ENCODE results near the gene SIAE. TPM values are rescaled to one million over a fixed set of nuclear protein-coding genes. Genes with fewer than 3 reads are reported as not detected.
A peak's percentile ranks its signal among the peaks of the same experiment; 100 is the strongest.

Gene SIAE
- total RNA-seq, 1 donor from 2014 or later = 5.3 TPM

GRCh38 chr11:124591430-124591829 is 82.1 kb downstream of the SIAE start:
- Mint-ChIP-seq H3K9me3 (no peaks in the 10 kb centered on the region), H3K4me3 (no peak overlapping the region), H3K36me3 (ENCODE audit: low read depth) (no peaks in the 10 kb centered on the region), H3K4me1 (no peaks in the 10 kb centered on the region), H3K27me3 (ENCODE audit: low read depth) (peaks cover 41% of the 10 kb centered on the region), H3K27ac (ENCODE audit: unreplicated experiment) (no peak overlapping the region)
- no peak for DNase-seq (ENCODE audit: low read depth, low spot score)
- TF ChIP-seq CTCF (conservative IDR thresholded peaks at IDR 0.05) = no peak

GRCh38 chr11:124586238-124586860 is 87.2 kb downstream of the SIAE start:
- Mint-ChIP-seq H3K9me3 (no peaks in the 10 kb centered on the region), H3K27ac (ENCODE audit: unreplicated experiment) (no peak overlapping the region), H3K27me3 (ENCODE audit: low read depth) (peaks cover 20% of the 10 kb centered on the region), H3K4me1 (no peaks in the 10 kb centered on the region), H3K4me3 (no peak overlapping the region), H3K36me3 (ENCODE audit: low read depth) (no peaks in the 10 kb centered on the region)
- peak; percentile 58 for DNase-seq (ENCODE audit: low read depth, low spot score)
- peak; percentile 76 for TF ChIP-seq CTCF (conservative IDR thresholded peaks at IDR 0.05)

- H3K27ac Mint-ChIP-seq (ENCODE audit: unreplicated experiment) = no peak overlapping the region
- H3K9me3 Mint-ChIP-seq = no peaks in the 10 kb centered on the region
- no peak overlapping the region for H3K4me3 Mint-ChIP-seq
- no peak for DNase-seq (ENCODE audit: low read depth, low spot score)
- H3K27me3 Mint-ChIP-seq (ENCODE audit: low read depth) = peaks cover 16% of the 10 kb centered on the region
- H3K36me3 Mint-ChIP-seq (ENCODE audit: low read depth) = no peaks in the 10 kb centered on the region
- H3K4me1 Mint-ChIP-seq = no peaks in the 10 kb centered on the region
- TF ChIP-seq CTCF (conservative IDR thresholded peaks at IDR 0.05) = no peak
Observed at GRCh38 chr11:124584681-124585372, 88.7 kb downstream of the SIAE start.

- H3K27ac Mint-ChIP-seq (ENCODE audit: unreplicated experiment) = no peak overlapping the region
- no peak for TF ChIP-seq CTCF (conservative IDR thresholded peaks at IDR 0.05)
- no peaks in the 10 kb centered on the region for H3K36me3 Mint-ChIP-seq (ENCODE audit: low read depth)
- H3K4me3 Mint-ChIP-seq = no peak overlapping the region
- no peaks in the 10 kb centered on the region for H3K9me3 Mint-ChIP-seq
- H3K4me1 Mint-ChIP-seq = no peaks in the 10 kb centered on the region
- H3K27me3 Mint-ChIP-seq (ENCODE audit: low read depth) = peaks cover 16% of the 10 kb centered on the region
- no peak for DNase-seq (ENCODE audit: low read depth, low spot score)
Observed at GRCh38 chr11:124583781-124584180, 89.8 kb downstream of the SIAE start.

Other genes starting within 250 kb of the SIAE start
- not detected in 2 replicates for gene OR8B4, start 248.9 kb downstream of the SIAE start, total RNA-seq
- not detected in 2 replicates for gene OR8B8, start 228.0 kb downstream of the SIAE start, total RNA-seq
- not detected in 2 replicates for gene OR8B12, start 130.1 kb downstream of the SIAE start, total RNA-seq
- not detected in 2 replicates for gene OR8A1, start 103.7 kb downstream of the SIAE start, total RNA-seq
- not detected in 2 replicates for gene PANX3, start 62.3 kb downstream of the SIAE start, total RNA-seq
- gene TBRG1, start 50.9 kb downstream of the SIAE start, total RNA-seq = 23.0 and 27.3 TPM in 2 replicates
- gene SPA17, start 165 bp upstream of the SIAE start, total RNA-seq = 18.2 and 19.1 TPM in 2 replicates
- gene NRGN, start 66.2 kb upstream of the SIAE start, total RNA-seq = 30.3 and 30.7 TPM in 2 replicates
- gene VSIG2, start 78.5 kb upstream of the SIAE start, total RNA-seq = not detected in 2 replicates
- 0.96 and 1.1 TPM in 2 replicates for gene ESAM, start 88.6 kb upstream of the SIAE start, total RNA-seq
- 28.7 and 29.0 TPM in 2 replicates for gene MSANTD2, start 126.7 kb upstream of the SIAE start, total RNA-seq
- 17.8 and 19.7 TPM in 2 replicates for gene ROBO3, start 191.7 kb upstream of the SIAE start, total RNA-seq
- 0.05 and 0.07 TPM in 2 replicates for gene ROBO4, start 224.1 kb upstream of the SIAE start, total RNA-seq
- gene HEPN1, start 245.5 kb upstream of the SIAE start, total RNA-seq = not detected in 2 replicates